ENCODE results near the gene MLST8.

The MLST8 gene

DNA sequence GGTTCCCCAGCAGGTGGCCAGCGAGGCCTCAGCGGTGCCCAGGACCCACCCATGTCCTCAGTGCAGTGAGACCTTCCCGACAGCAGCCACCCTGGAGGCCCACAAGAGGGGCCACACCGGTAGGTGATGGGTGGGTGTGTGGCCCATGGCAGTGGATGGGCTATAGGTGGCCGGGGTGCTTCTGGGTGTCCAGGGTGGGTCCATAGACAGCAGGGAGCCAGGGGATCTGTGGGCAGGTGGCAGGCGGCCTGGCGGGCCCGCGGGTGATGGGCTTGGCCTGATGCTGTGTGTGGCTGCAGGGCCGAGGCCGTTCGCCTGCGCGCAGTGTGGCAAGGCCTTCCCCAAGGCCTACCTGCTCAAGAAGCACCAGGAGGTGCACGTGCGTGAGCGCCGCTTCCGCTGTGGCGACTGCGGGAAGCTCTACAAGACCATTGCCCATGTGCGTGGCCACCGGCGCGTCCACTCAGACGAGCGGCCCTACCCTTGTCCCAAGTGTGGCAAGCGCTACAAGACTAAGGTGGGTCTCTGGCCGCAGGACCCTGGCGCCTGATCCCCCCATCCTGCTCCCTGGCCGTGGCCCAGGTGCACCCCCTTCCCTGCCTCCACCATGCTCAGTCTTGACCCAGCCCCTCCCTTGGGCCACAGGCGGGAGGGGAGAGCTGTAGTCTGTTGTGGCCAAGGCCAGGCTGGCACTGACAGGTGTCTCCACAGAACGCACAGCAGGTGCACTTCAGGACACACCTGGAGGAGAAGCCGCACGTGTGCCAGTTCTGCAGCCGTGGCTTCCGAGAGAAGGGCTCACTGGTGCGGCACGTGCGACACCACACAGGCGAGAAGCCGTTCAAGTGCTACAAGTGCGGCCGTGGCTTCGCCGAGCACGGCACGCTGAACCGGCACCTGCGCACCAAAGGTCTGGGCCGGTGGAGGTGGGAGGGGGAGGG is 28.9 kb downstream of the MLST8 start:
- no peak overlapping the region for H3K4me3 ChIP-seq (ENCODE audit: control insufficient read depth, low read depth, low read length)
- TF ChIP-seq, protein P1, sequence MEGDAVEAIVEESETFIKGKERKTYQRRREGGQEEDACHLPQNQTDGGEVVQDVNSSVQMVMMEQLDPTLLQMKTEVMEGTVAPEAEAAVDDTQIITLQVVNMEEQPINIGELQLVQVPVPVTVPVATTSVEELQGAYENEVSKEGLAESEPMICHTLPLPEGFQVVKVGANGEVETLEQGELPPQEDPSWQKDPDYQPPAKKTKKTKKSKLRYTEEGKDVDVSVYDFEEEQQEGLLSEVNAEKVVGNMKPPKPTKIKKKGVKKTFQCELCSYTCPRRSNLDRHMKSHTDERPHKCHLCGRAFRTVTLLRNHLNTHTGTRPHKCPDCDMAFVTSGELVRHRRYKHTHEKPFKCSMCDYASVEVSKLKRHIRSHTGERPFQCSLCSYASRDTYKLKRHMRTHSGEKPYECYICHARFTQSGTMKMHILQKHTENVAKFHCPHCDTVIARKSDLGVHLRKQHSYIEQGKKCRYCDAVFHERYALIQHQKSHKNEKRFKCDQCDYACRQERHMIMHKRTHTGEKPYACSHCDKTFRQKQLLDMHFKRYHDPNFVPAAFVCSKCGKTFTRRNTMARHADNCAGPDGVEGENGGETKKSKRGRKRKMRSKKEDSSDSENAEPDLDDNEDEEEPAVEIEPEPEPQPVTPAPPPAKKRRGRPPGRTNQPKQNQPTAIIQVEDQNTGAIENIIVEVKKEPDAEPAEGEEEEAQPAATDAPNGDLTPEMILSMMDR (IDR thresholded peaks at IDR 0.05; ENCODE audit: control insufficient read depth, insufficient read depth, low read depth, low read length, missing control alignments) = no peak
- no peak for DNase-seq (ENCODE audit: low read depth)

DNA sequence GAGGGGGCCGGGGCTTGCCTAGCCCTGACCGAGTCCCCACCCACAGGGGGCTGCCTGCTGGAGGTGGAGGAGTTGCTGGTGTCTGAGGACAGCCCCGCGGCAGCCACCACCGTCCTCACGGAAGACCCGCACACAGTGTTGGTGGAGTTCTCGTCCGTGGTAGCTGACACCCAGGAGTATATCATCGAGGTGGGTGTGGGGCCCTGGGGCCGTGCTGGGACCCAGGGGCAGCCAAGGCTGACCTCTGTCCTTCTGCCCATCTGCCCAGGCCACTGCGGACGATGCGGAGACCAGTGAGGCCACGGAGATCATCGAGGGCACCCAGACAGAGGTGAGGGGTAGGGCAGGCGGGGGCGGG is 29.5 kb downstream of the MLST8 start:
- TF ChIP-seq, protein P1 (IDR thresholded peaks at IDR 0.05; ENCODE audit: control insufficient read depth, insufficient read depth, low read depth, low read length, missing control alignments) = no peak
- no peak for DNase-seq (ENCODE audit: low read depth)
- no peak overlapping the region for H3K4me3 ChIP-seq (ENCODE audit: control insufficient read depth, low read depth, low read length)

DNA sequence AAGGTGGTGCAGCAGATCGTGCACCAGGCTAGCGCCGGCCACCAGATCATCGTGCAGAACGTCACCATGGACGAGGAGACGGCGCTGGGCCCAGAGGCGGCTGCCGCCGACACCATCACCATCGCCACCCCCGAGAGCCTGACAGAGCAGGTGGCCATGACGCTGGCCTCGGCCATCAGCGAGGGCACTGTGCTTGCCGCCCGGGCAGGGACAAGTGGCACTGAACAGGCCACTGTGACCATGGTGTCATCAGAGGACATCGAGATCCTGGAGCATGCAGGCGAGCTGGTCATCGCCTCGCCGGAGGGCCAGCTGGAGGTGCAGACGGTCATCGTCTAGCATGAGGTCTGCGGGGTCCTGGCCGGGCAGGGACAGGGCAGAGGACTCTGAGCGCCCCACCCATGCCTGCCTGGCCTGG is 30.0 kb downstream of the MLST8 start:
- DNase-seq (ENCODE audit: low read depth) = no peak
- TF ChIP-seq, protein P1 (IDR thresholded peaks at IDR 0.05; ENCODE audit: control insufficient read depth, insufficient read depth, low read depth, low read length, missing control alignments) = no peak
- no peak overlapping the region for H3K4me3 ChIP-seq (ENCODE audit: control insufficient read depth, low read depth, low read length)

DNA sequence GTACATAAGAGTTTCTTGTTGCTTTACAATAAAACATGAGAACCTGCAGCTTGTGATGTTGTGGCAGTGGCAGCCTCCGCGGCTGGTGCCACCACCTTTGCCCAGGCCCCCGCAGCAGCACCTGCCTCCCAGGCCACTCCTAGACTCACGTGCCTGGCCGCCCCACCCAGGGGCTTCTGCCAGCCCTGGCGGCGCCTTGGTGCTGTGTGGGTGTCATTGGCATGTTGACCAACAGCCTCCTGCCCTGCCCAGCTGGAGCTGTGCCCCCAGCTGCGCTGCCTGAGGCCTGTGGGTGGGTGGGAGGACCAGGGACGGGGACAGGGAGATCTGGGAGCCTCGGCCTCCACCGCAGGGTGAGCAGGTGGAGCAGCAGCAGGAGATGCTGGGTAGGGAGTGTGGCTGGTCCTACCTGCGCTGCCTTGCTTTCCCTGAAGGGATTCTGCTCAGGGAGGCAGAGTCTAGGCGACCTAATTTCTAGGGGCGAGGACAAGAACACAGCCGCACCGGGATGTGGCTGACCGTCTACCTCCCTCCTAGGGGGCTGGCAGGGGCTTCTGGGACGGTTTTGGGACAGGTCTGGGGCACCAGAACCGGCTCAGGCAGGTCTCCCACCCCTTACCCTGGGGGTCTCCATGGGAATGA is 30.6 kb downstream of the MLST8 start:
- TF ChIP-seq, protein P1 (IDR thresholded peaks at IDR 0.05; ENCODE audit: control insufficient read depth, insufficient read depth, low read depth, low read length, missing control alignments) = no peak
- no peak overlapping the region for H3K4me3 ChIP-seq (ENCODE audit: control insufficient read depth, low read depth, low read length)

DNA sequence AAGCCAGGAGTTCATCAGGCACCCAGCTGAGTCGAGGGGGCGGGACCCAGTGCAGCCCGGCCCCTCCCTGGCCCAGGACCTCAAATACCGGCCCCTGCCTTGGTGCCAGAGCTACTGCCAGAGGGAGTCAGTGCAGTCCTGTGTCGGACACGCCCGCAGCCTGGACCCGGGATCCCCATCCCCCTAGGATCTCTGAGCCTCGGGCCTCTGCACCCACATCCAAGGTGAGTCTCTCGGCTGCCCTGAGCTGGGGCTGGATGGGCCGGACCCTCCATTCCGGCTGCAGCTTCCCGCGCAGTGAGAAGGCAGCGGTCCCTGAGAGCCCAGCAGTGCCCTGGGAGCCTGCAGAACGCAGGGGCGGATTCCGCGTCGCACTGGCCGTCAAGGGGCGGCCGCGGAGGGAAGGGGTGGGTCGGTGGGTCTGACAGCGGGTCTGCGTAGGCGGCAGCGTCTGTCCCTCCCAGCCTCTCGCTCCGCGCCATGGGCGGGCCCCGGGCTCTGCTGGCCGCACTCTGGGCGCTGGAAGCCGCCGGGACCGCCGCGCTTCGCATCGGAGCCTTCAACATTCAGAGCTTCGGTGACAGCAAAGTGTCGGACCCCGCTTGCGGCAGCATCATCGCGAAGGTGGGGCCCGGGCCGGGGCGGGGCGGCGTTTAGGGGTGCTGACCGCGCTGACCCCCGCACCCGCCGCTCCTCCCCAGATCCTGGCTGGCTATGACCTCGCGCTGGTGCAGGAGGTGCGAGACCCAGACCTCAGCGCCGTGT is 31.3 kb downstream of the MLST8 start, which contains the start of gene DNASE1L2:
Gene DNASE1L2, plus strand, starts transcription at position 108 of the 765 bp plus-strand sequence. Its CDS starts 373 bp downstream, at position 481.
- peak within 1 kb of the TSS; percentile 10 for H3K4me3 ChIP-seq (ENCODE audit: control insufficient read depth, low read depth, low read length)
- DNase-seq (ENCODE audit: low read depth) = no peak
- TF ChIP-seq, protein P1 (IDR thresholded peaks at IDR 0.05; ENCODE audit: control insufficient read depth, insufficient read depth, low read depth, low read length, missing control alignments) = no peak

More for the DNA sequence above, 30.6 kb downstream of the MLST8 start:
- no peak for DNase-seq (ENCODE audit: low read depth)

DNA sequence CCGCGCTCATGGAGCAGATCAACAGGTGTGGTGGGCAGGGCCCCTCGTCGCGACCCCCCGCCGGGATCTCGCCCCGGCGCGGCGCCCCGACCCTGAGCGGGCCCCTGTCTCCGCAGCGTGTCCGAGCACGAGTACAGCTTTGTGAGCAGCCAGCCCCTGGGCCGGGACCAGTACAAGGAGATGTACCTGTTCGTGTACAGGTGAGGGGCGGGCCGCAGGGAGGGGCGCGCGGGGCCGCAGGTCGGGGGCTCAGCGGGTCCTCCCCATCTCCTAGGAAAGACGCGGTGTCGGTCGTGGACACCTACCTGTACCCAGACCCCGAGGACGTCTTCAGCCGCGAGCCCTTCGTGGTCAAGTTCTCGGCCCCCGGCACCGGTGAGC is 31.8 kb downstream of the MLST8 start:
- peak overlapping the region; percentile 10 for H3K4me3 ChIP-seq (ENCODE audit: control insufficient read depth, low read depth, low read length)
- TF ChIP-seq, protein P1 (IDR thresholded peaks at IDR 0.05; ENCODE audit: control insufficient read depth, insufficient read depth, low read depth, low read length, missing control alignments) = no peak
- no peak for DNase-seq (ENCODE audit: low read depth)
